HCT116 (cell line): ENCODE results near the gene AIFM2. TPM values are rescaled to one million over a fixed set of nuclear protein-coding genes. Genes with fewer than 3 reads are reported as not detected.

Source experiments
- ATAC-seq: fragments of 200-7000 bp; cut with Tn5 transposase; 2 replicates; pipeline ENCODE4 v1.9.1; 2020; ENCODE audit warnings: mild to moderate bottlenecking, moderate library complexity
- BruUV-seq: library from RNA; stranded (reverse); fragments of 400-500 nt; replicated peaks from 2 replicates; lab custom pipeline; 2021; lab: Mats Ljungman, UMichigan
- CTCF ChIA-PET: fragments of 300-600 bp; sonication (Branson Sonifier 250); formaldehyde crosslinking; loops from one replicate; lab custom pipeline; 2021; ENCODE audit warnings: antibody characterized with exemption; lab: Charles Lee
- POLR2A ChIA-PET: fragments of 300-600, 350-600 bp; sonication (Branson Sonifier 250); formaldehyde crosslinking; loops from one replicate; lab custom pipeline; 2021; ENCODE audit warnings: antibody characterized with exemption; lab: Charles Lee
- RAD21 ChIA-PET, 2 experiments: fragments of 300-600 bp; sonication (Branson Sonifier 250); formaldehyde crosslinking; loops; one replicate each; lab custom pipeline; 2023; ENCODE audit warnings: low total read pairs in 2 of 2; ENCODE audit not compliant: uncharacterized antibody in 2 of 2, unreplicated experiment in 2 of 2, low non-redundant PET in 1 of 2; lab: Charles Lee
- DNase-seq: peaks from one replicate; pipeline ENCODE4 v3.0.0-alpha.2; 2010; ENCODE audit warnings: low read depth, low spot score
- H2AFZ ChIP-seq: fragments of 200-600 bp; shearing (Covaris generic), sonication (generic); 2 replicates; pipeline ENCODE4 v1.6.1; 2017; ENCODE audit warnings: low read depth, mixed run types, mixed read lengths, antibody characterized with exemption, low read length; ENCODE audit not compliant: poor library complexity, severe bottlenecking
- H3K27ac ChIP-seq: 2 replicates; pipeline ENCODE4 v1.5.1; 2012; ENCODE audit warnings: low read depth, low read length
- H3K27me3 ChIP-seq: fragments of 200-600 bp; sonication (generic); 2 replicates; pipeline ENCODE4 v1.6.1; 2016; ENCODE audit warnings: mixed run types, low read length, mixed read lengths; ENCODE audit not compliant: insufficient read depth
- H3K36me3 ChIP-seq, 2 experiments: fragments of 200-500 bp in 1 of 2; fragments of 200-600 bp in 1 of 2; sonication (Bioruptor generic) in 1 of 2; sonication (generic) in 1 of 2; 2 replicates each; pipeline versions ENCODE4 v1.5.1 to v1.6.1; 2014 to 2016; ENCODE audit warnings: low read length in 2 of 2, inconsistent platforms in 1 of 2, mixed read lengths in 1 of 2, mixed run types in 1 of 2; ENCODE audit not compliant: insufficient read depth in 2 of 2, control insufficient read depth in 1 of 2
- H3K4me1 ChIP-seq, 2 experiments: fragments of 200-600 bp in 1 of 2; sonication (generic) in 1 of 2; 2 replicates each; pipeline versions ENCODE4 v1.5.1 to v1.6.1; 2012 to 2017; ENCODE audit warnings: low read length in 2 of 2, inconsistent platforms in 1 of 2, mild to moderate bottlenecking in 1 of 2, mixed read lengths in 1 of 2, mixed run types in 1 of 2, moderate library complexity in 1 of 2; ENCODE audit not compliant: insufficient read depth in 2 of 2, control insufficient read depth in 1 of 2
- H3K4me2 ChIP-seq: fragments of 200-600 bp; sonication (generic); 2 replicates; pipeline ENCODE4 v1.6.1; 2017; ENCODE audit warnings: mixed run types, low read length, mixed read lengths
- H3K4me3 ChIP-seq, 2 experiments: fragments of 200-600 bp in 1 of 2; sonication (generic) in 1 of 2; replicated peaks in 1 of 2; 2 replicates each; pipeline ENCODE4 v1.5.1; 2011 to 2016; ENCODE audit warnings: low read length in 2 of 2, control low read depth in 1 of 2, low read depth in 1 of 2, mild to moderate bottlenecking in 1 of 2, mixed read lengths in 1 of 2, mixed run types in 1 of 2
- H3K79me2 ChIP-seq: fragments of 200-600 bp; sonication (generic); 2 replicates; pipeline ENCODE4 v1.6.1; 2017; ENCODE audit warnings: mild to moderate bottlenecking, mixed run types, low read length, moderate library complexity, mixed read lengths; ENCODE audit not compliant: insufficient read depth
- H3K9ac ChIP-seq: fragments of 200-600 bp; sonication (generic); 2 replicates; pipeline ENCODE4 v1.6.1; 2016; ENCODE audit warnings: low read length, mixed read lengths
- H3K9me2 ChIP-seq: fragments of 200-600 bp; sonication (generic), shearing (Covaris generic); 2 replicates; pipeline ENCODE4 v1.6.1; 2017; ENCODE audit warnings: mixed run types, mild to moderate bottlenecking, moderate library complexity; ENCODE audit not compliant: insufficient read depth
- H3K9me3 ChIP-seq, 2 experiments: fragments of 200-500 bp in 1 of 2; fragments of 200-600 bp in 1 of 2; sonication (Bioruptor generic) in 1 of 2; sonication (generic) in 1 of 2; 2 replicates each; pipeline ENCODE4 v1.6.1; 2014 to 2017; ENCODE audit warnings: low read length in 2 of 2, mixed read lengths in 2 of 2, inconsistent platforms in 1 of 2, low read depth in 1 of 2, mild to moderate bottlenecking in 1 of 2, mixed run types in 1 of 2, moderate library complexity in 1 of 2; ENCODE audit not compliant: control insufficient read depth in 1 of 2, insufficient read depth in 1 of 2
- H4K20me1 ChIP-seq: fragments of 200-600 bp; sonication (generic), shearing (Covaris generic); 2 replicates; pipeline ENCODE4 v1.6.1; 2017; ENCODE audit warnings: mixed run types, mild to moderate bottlenecking, moderate library complexity; ENCODE audit not compliant: insufficient read depth
- CBX3 ChIP-seq: IDR thresholded peaks from 2 replicates; pipeline ENCODE4 v1.6.1; 2012; ENCODE audit warnings: low read depth
- CTCF ChIP-seq, 3 experiments: fragments of 200-600 bp in 1 of 3; sonication (generic) in 1 of 3; IDR thresholded peaks in 2 of 3; conservative IDR thresholded peaks in 1 of 3; 2 replicates each; pipeline ENCODE4 v1.5.1; 2012 to 2017; ENCODE audit warnings: low read depth in 2 of 3, low read length in 2 of 3, antibody characterized with exemption in 1 of 3, borderline replicate concordance in 1 of 3, control low read depth in 1 of 3, mild to moderate bottlenecking in 1 of 3, mixed read lengths in 1 of 3, mixed run types in 1 of 3, moderate library complexity in 1 of 3; ENCODE audit not compliant: insufficient read depth in 1 of 3
- EGR1 ChIP-seq: IDR thresholded peaks from 2 replicates; pipeline ENCODE4 v1.6.1; 2012; ENCODE audit warnings: low read depth
- ELF1 ChIP-seq: IDR thresholded peaks from 2 replicates; pipeline ENCODE4 v1.6.1; 2012; ENCODE audit warnings: low read depth, borderline replicate concordance
- EZH2 ChIP-seq: fragments of 200-600 bp; sonication (generic); IDR thresholded peaks from 2 replicates; pipeline ENCODE4 v1.6.1; 2017; ENCODE audit warnings: antibody characterized with exemption, mixed run types
- EZH2phosphoT487 ChIP-seq: fragments of 200-600 bp; IDR thresholded peaks from 2 replicates; pipeline ENCODE4 v1.6.1; 2018; ENCODE audit warnings: antibody characterized with exemption, borderline replicate concordance
- POLR2A ChIP-seq: IDR thresholded peaks from 2 replicates; pipeline ENCODE4 v1.7.0; 2011; ENCODE audit warnings: borderline replicate concordance; ENCODE audit not compliant: insufficient read depth, insufficient read length; ENCODE audit errors: extremely low read depth
- SRF ChIP-seq: IDR thresholded peaks from 2 replicates; pipeline ENCODE4 v1.6.1; 2012; ENCODE audit warnings: low read depth
- TCF7L2 ChIP-seq: IDR thresholded peaks from 2 replicates; pipeline ENCODE4 v1.7.0; 2011; ENCODE audit warnings: borderline replicate concordance, inconsistent platforms; ENCODE audit not compliant: insufficient read depth, insufficient read length; ENCODE audit errors: extremely low read depth
- YY1 ChIP-seq: IDR thresholded peaks from 2 replicates; pipeline ENCODE4 v1.6.1; 2011; ENCODE audit warnings: low read length, low read depth, moderate library complexity, mild to moderate bottlenecking; ENCODE audit not compliant: insufficient replicate concordance; ENCODE audit errors: extremely low read depth
- ZBTB33 ChIP-seq: IDR thresholded peaks from 2 replicates; pipeline ENCODE4 v1.6.1; 2011; ENCODE audit warnings: mild to moderate bottlenecking, low read length, moderate library complexity; ENCODE audit not compliant: insufficient replicate concordance; ENCODE audit errors: extremely low read depth
- ZFX ChIP-seq: fragments of 450-650 bp; IDR thresholded peaks from 2 replicates; pipeline ENCODE4 v1.6.1; 2017
- ZNF274 ChIP-seq: fragments of 200-500 bp; sonication (Bioruptor generic); IDR thresholded peaks from 2 replicates; pipeline ENCODE4 v1.6.1; 2014; ENCODE audit warnings: mild to moderate bottlenecking, low read depth, low read length, inconsistent platforms
- intact Hi-C: fragments of 100-400 bp; cut with micrococcal nuclease; formaldehyde crosslinking; loops from 2 replicates; pipeline ENCODE4 v1.10.0; 2022
- total RNA-seq: library from RNA; stranded (reverse); gene quantifications from one replicate; pipeline ENCODE4 v1.2.1, GENCODE V29; 2021; ENCODE audit not compliant: unreplicated experiment
- TF ChIP-seq, protein P1 (sequence below): IDR thresholded peaks from 2 replicates; pipeline ENCODE4 v1.6.1; 2012

Gene AIFM2
- total RNA-seq, 1 experiment from 2014 or later: 20.0 TPM

GRCh38 chr10:70140297-70140696 is 7.7 kb upstream of the AIFM2 start (continued):
- TF ChIP-seq ZBTB33: no peak
- TF ChIP-seq EZH2: no peak
- no peak for TF ChIP-seq ELF1
- no peak for TF ChIP-seq EZH2phosphoT487
- TF ChIP-seq SRF: no peak
- no peak for TF ChIP-seq CBX3

- ChIA-PET RAD21 (no interaction called here), CTCF (no interaction called here), POLR2A (no interaction called here)
- no peak overlapping the region for H3K4me3 ChIP-seq
- TF ChIP-seq POLR2A: no peak
- no peak for TF ChIP-seq CBX3
- TF ChIP-seq ZNF274: no peak
- TF ChIP-seq TCF7L2: no peak
- no peak for TF ChIP-seq ZBTB33
- TF ChIP-seq EGR1: no peak
- TF ChIP-seq EZH2phosphoT487: no peak
- no peak for TF ChIP-seq CTCF (IDR thresholded peaks at IDR 0.05 in 2 of 3, conservative IDR thresholded peaks at IDR 0.05 in 1 of 3; ENCODE audit: borderline replicate concordance in 1 of 3, insufficient read depth in 1 of 3, low read depth in 2 of 3, low read length in 2 of 3)
- TF ChIP-seq, protein P1, sequence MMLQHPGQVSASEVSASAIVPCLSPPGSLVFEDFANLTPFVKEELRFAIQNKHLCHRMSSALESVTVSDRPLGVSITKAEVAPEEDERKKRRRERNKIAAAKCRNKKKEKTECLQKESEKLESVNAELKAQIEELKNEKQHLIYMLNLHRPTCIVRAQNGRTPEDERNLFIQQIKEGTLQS: no peak
- no peak for TF ChIP-seq ELF1
- TF ChIP-seq YY1: no peak
- TF ChIP-seq ZFX: no peak
- DNase-seq (no peak), ATAC-seq (no peak)
- no TSS peak for BruUV-seq
- no peak overlapping the region for H2AFZ ChIP-seq
- no peak overlapping the region for H3K27ac ChIP-seq
- H4K20me1 ChIP-seq: no peaks in the 10 kb centered on the region
- no peak overlapping the region for H3K4me2 ChIP-seq
- no peaks in the 10 kb centered on the region for H3K36me3 ChIP-seq
- H3K4me1 ChIP-seq: peaks cover 0 to 21% of the 10 kb centered on the region in 2 experiments; a peak in 2 of 4 replicates
- H3K9ac ChIP-seq: no peak overlapping the region
- no peaks in the 10 kb centered on the region; the same call in 1 of the 2 replicates for H3K79me2 ChIP-seq
- intact Hi-C loops: no loop called here
- no peaks in the 10 kb centered on the region for H3K27me3 ChIP-seq
- H3K9me2 ChIP-seq: no peaks in the 10 kb centered on the region
- no peaks in the 10 kb centered on the region for H3K9me3 ChIP-seq
Measured at GRCh38 chr10:70139997-70140250, 7.3 kb upstream of the AIFM2 start.
